ENCODE data around the gene KIAA1549.

DNA sequence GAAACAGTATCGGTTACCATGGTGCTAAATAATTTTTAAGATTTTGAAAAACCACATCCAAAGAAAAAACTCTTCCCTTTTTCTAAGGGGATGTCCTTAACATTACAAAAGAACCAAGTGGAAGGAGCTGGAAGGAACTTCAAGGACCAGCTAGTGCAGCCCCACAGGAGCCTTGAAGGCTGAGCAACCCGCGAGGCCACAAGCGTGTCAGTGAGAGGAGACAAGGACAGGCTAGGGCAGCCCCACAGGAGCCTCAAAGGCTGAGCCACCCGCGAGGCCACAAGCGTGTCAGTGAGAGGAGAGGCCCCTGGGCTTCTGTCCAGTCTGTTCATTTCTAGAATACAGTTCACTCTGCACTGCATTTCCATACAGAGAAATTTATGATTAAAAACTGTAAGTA lies 103.1 kb downstream of the KIAA1549 start:
- TF ChIP-seq, protein P1, sequence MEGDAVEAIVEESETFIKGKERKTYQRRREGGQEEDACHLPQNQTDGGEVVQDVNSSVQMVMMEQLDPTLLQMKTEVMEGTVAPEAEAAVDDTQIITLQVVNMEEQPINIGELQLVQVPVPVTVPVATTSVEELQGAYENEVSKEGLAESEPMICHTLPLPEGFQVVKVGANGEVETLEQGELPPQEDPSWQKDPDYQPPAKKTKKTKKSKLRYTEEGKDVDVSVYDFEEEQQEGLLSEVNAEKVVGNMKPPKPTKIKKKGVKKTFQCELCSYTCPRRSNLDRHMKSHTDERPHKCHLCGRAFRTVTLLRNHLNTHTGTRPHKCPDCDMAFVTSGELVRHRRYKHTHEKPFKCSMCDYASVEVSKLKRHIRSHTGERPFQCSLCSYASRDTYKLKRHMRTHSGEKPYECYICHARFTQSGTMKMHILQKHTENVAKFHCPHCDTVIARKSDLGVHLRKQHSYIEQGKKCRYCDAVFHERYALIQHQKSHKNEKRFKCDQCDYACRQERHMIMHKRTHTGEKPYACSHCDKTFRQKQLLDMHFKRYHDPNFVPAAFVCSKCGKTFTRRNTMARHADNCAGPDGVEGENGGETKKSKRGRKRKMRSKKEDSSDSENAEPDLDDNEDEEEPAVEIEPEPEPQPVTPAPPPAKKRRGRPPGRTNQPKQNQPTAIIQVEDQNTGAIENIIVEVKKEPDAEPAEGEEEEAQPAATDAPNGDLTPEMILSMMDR (IDR thresholded peaks at IDR 0.05), result no peak
- no peak for TF ChIP-seq POLR2A (IDR thresholded peaks at IDR 0.05)
- TF ChIP-seq POLR2AphosphoS5 (IDR thresholded peaks at IDR 0.05), result no peak
- TF ChIP-seq EP300 (IDR thresholded peaks at IDR 0.05), result no peak

All from stomach (tissue), 4 donors.